AML-193 (cell line): ENCODE results near the gene PPP1R12B.
"Not testable (repeated sequence)": the region's sequence is repeated elsewhere in the genome, so short reads cannot be mapped to it uniquely, and the experiment has no call there.

Source experiments
- DNase-seq, 2 experiments: peaks; one replicate each; lab custom pipeline; 2025; lab: John Stamatoyannopoulos, UW

Gene PPP1R12B

DNA sequence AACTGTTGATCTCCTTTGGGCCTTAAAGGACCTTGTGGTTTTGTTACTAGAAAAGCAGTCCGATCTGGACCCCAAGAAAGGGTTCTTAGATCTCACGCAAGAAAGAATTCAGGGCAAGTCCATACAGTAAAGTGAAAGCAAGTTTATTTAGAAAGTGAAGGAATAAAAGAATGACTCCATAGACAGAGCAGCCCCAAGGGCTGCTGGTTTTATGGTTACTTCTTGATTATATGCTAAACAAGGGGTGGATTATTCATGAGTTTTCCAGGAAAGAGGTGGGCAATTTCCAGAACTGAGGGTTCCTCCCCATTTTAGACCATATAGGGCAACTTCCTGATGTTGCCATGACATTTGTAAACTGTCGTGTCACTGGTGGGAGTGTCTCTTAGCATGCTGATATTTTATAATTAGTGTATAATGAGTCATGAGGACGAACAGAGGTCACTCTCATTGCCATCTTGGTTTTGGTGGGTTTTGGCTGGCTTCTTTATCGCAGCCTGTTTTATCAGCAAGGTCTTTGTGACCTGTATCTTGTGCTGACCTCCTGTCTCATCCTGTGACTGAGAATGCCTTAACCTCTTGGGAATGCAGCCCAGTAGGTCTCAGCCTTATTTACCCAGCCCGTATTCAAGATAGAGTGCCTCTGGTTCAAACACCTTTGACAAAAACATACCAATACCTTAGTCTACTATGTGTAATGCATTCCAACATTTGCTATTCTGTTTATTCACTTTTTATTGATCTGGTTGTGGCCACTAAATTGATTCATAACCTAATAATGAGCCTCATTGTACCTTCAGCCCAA, 183.5 kb downstream of the PPP1R12B start:
- not testable (repeated sequence) for DNase-seq

GRCh38 chr1:202539166-202539574, 190.7 kb downstream of the PPP1R12B start:
- DNase-seq, result not testable (repeated sequence)

- DNase-seq, result not testable (repeated sequence)
Observed at GRCh38 chr1:202539583-202539982, 191.1 kb downstream of the PPP1R12B start.

DNA sequence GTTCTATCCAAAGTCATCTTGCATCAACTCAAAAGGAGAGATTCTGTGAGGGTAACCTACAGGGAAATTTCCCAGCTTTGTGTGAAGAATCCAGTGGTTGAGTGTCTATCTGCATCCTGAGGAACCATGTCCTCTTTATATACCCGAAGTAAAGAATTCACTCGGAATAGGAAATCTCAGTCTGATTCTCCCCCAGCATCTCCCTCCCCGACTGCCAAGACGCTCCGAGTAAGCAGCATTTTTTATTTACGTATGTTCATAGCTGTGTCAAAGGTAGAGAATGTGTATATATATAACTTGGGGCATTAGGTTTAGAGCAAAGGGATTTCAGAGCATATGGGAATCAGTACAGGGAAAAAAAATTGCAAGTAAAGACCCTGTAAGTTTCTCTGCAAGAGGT, 191.5 kb downstream of the PPP1R12B start:
- DNase-seq, result no peak

- DNase-seq, result no peak
Observed at GRCh38 chr1:202540448-202540847, 191.9 kb downstream of the PPP1R12B start.

DNA sequence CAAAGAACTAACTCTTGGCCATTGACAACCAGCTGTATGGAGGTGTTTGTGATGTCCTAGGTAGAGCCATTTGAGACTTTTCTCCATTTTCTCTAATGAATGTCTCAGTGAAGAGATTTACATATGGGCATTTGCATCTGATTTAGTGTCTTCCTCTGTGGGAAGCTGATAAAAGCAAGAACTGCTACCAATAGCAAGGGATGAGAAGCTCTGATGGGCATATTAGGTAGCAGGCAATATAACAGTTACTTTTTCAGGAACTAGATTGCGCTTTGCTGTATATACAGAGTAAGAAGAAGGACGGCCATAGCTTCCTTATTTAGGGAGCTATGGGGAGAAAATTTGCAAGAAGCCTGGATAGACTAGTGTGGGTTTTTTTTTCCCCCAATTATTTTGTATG, 192.4 kb downstream of the PPP1R12B start:
- not testable (repeated sequence) for DNase-seq

GRCh38 chr1:202542415-202542814, 193.9 kb downstream of the PPP1R12B start:
- not testable (repeated sequence) for DNase-seq

GRCh38 chr1:202543537-202543936, 195.0 kb downstream of the PPP1R12B start:
- DNase-seq, result not testable (repeated sequence)

DNA sequence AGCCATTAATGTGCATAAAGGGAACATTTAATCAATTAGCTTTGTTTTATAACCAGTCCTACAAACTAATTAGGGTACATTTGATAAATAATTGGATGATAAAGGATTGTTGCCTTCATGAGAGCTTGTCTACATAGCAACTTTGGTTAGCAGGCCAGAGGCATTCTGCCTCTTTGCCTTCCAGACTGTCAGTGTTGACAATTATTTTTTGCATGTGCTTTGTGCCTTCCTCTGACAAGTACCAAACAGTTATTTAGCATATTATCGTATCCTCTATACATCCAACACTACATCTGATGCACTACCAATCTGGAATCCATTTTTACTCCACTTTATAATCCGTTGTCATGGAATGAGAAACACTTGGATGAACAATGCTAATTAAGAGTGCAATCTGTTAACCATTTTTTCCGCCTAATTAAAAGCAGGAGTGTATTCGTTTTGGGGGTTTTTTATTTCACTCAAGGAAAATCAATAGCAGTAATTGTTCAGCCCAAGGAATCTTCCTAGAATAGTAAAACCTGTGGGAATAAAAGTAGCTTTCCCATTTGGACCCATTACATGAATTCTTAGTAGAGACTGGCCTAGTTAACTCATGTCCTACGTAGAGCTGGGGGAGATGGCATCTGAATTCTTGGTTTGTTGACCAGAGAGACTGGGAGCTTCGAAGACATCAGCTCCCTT, 196.4 kb downstream of the PPP1R12B start:
- not testable (repeated sequence) for DNase-seq

- DNase-seq, result not testable (repeated sequence)
Observed at GRCh38 chr1:202545647-202546303, 197.3 kb downstream of the PPP1R12B start.

GRCh38 chr1:202546377-202546776, 197.9 kb downstream of the PPP1R12B start:
- not testable (repeated sequence) for DNase-seq

GRCh38 chr1:202546796-202547195, 198.3 kb downstream of the PPP1R12B start:
- DNase-seq, result not testable (repeated sequence)

- DNase-seq, result no peak
Observed at GRCh38 chr1:202547215-202547614, 198.7 kb downstream of the PPP1R12B start.

- DNase-seq, result not testable (repeated sequence)
Observed at GRCh38 chr1:202550088-202550487, 201.6 kb downstream of the PPP1R12B start.

GRCh38 chr1:202551683-202552082, 203.2 kb downstream of the PPP1R12B start:
- no peak for DNase-seq

GRCh38 chr1:202552615-202553014, 204.1 kb downstream of the PPP1R12B start:
- DNase-seq, result not testable (repeated sequence)

DNA sequence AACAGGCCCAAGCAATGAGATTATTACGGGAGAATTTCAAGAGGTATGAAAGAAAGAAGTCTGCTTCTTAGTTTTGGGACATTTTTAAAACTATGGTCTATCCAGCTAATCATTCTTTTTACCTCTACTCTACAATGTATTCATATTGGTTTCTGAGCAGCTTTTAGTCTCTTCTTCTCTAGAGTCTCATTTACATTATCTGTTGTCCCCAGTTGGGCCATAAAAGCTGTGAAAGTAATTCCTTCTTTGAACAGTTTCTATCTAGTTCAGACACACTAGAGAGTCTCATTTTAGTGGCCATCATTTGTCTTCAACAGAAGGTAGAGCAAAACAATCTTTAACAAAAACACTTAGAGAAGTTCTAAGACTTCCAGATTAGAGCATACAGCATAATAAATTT, 204.6 kb downstream of the PPP1R12B start:
- DNase-seq, result not testable (repeated sequence)

- peak in 1 of 2 experiments; percentile 7 for DNase-seq
Observed at GRCh38 chr1:202553560-202554038, 205.1 kb downstream of the PPP1R12B start.

GRCh38 chr1:202554619-202555018, 206.1 kb downstream of the PPP1R12B start:
- not testable (repeated sequence) for DNase-seq

GRCh38 chr1:202556037-202556436, 207.5 kb downstream of the PPP1R12B start:
- not testable (repeated sequence) for DNase-seq

DNA sequence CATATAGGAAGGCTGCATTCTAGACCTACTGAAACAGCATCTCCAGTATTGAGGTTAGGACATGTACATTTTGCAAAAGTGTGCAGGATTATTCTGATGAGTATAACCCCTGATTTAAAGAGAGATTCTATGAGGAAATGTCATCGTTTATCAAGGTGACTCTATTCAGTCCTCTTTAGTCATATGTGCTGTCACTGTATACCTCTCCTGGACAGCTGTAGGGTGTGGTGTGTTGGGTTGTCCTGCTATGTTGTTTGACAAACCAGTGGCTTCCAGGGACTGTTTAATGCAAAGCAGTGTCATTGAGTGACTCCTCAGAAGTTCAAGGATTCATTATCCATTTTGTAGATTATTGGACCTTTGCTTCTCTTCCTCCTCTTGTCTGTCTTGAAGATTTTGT, 209.2 kb downstream of the PPP1R12B start:
- DNase-seq, result not testable (repeated sequence)

DNA sequence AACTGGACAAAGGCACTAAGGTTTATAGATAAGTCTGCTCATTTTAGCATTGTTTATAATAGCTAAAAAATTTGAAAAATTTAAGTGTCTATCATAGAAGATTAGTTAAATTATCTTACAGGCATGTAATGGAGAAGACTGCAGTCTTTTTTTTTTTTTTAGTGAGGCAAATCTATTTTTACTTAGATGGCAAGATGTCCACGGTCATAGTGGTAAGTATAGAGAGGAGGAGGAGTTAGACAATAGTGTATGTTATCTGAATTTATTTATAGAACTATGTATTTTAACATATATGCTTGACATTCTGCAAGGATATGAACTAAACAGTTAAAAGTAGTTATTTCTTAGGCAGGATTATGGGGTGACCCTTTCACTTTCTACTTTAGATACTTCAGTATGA, 212.7 kb downstream of the PPP1R12B start:
- no peak for DNase-seq
